ENCODE data around the gene SLC16A7.
"Not testable (repeated sequence)": the region's sequence is repeated elsewhere in the genome, so short reads cannot be mapped to it uniquely, and the experiment has no call there.

The SLC16A7 gene

DNA sequence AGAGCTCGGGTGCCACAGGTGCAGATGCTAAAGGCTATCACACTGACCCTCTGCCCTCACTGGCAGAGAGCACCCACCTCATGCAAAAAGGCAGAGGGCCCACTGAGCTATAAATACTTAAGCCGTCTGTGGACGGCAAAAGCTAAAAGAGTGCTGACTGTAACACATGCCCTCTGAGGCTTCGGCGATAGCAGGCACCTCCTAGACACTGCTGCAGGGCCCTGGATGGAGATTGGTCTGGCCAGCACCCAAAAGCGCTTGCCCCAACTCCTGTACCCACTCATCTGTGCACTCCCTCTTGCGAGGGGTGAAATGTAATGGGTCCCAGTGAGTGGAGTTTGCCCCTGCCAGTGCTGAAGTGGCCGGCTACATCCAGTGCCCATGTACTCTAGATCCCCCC, 148.7 kb downstream of the SLC16A7 start:
- no peak for DNase-seq

DNA sequence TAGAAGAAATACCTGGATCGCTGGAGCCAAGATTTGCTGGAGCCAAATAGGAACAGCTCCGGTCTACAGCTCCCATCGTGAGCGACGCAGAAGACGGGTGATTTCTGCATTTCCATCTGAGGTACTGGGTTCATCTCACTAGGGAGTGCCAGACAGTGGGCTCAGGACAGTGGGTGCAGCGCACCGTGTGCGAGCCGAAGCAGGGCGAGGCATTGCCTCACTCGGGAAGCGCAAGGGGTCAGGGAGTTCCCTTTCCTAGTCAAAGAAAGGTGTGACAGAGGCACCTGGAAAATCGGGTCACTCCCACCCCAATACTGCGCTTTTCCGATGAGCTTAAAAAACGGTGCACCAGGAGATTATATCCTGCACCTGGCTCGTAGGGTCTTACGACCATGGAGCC, 155.3 kb downstream of the SLC16A7 start:
- not testable (repeated sequence) for DNase-seq

DNA sequence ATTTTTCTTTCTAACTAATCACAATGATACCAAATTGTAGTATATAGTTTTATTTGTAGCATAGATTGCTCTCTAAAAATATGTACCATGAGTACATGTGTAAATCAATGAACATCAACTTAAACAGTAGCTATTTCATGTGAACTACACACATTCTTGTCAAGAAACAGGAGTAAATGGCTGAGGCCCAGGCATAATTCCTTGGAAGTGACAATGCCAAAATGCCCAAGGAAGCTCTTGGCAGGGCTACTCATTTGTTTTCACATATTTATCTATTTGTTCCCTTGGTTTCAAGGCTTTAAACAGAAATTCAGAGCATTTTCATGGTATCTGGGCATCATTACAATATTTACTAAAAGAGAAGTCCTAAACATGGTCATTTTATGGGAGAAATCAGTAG, 165.7 kb downstream of the SLC16A7 start:
- DNase-seq = no peak

DNA sequence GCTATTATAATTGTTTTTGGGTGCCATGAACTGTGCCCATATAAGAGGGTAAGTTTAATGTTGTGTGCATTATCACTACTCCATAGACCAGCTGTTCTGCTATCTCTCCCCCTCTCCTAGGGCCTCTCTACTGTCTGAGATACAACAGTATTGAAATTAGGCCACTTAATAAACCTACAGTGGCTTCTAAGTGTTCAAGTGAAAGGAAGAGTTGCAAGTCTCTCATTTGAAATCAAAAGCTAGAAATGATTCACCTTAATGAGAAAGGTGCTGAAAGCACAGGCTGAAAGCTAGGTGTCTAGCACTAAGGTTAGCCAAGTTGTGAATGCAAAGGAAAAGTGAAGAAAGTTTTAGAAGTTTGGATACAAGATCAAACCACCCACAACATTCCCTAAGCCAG, 168.0 kb downstream of the SLC16A7 start:
- DNase-seq = no peak

DNA sequence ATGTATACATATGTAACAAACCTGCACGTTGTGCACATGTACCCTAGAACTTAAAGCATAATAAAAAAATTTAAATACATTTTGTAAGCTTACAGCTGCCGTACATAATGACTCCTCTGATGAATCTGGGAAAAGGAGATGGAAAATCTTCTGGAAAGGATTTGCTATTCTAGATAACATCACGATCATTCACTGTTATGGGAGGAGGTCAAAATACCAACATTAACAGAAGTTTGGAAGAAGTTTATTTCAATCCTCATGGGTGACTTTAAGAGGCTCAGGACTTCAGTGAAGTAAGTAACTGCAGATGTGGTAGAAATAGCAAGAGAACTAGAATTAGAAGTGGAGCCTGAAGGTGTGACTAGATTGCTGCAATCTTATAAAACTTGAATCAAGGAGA, 172.2 kb downstream of the SLC16A7 start:
- no peak for DNase-seq

DNA sequence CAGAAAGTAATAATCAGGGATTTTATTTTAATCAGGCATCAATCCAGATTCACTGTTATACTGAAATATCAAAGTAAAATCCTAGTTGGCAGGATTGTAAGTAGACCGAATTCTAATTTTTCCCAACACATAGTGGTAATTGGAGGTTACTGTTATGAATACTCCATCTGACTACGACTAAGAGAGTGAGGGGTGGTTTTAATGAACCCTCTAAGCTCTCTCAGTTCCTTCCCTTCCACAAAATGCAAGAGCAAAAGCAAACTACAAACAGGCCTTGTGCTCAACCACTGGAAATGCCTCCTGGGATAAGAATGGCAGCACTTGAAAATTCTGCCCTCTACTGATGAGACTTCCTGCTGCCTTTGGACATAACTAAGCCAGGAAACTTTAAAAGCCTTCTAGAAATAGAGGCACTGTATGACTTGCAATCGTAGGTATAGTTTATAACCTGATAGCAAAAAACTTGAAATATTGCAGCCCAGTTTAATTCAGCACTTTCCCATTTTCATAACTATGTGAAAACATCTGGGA, 184.8 kb downstream of the SLC16A7 start:
- no peak for DNase-seq

DNA sequence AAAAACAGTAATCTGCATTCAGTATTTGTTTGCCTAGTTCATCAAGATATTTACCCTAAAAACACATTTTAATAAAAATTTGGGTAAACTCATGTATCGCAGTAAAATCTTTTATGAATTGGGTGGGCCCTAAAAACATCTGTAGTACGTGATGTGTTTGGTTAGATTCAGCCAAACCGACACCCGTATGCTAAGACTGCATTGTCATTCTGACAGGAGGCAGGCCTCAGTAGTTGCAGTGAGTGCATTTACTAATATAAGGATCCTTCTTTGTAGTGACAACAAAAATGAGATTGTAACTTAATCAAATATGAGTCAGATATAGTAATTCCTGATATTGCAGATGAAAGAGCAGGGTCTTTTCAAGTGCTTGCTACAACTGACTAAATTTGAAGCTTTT, 191.8 kb downstream of the SLC16A7 start:
- no peak for DNase-seq

DNA sequence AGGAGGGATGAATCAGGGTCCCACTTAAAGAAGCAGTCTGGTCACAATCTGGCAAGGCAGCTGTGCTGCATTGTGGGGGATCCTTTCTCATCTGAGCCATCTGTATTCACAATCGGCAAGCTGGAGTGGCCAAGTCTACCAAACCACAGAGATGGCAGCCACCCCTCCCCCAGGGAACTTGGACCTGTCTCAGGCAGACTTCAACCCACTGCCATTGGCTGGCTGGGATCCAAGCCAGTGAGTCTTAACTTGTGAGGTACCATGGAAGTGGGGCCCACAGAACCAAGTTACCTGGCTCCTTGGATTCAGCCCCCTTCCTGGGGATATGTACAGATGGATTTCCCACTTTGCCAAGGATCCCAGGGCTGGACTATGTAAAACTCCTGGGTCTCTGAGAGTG, 196.8 kb downstream of the SLC16A7 start:
- no peak for DNase-seq

DNA sequence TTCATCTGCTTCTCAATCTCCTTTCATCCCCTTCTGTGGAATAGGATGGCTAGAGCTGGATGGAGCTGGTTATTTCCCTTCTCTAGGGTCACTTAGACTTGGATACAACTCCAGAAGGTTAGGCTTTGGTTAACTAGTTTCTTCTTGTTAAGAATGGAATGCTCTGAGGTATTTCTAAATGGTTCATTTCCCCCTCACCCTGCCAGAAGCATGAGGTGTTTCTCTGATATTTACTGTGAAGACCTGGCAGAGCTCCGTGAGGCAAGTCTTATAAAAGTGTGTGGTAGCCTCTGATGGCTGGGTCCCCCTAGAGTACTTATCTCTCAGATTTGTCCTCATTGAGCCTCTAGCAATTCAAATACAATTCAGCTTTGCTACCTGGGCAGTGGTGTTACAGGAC, 207.9 kb downstream of the SLC16A7 start:
- no peak for DNase-seq

DNA sequence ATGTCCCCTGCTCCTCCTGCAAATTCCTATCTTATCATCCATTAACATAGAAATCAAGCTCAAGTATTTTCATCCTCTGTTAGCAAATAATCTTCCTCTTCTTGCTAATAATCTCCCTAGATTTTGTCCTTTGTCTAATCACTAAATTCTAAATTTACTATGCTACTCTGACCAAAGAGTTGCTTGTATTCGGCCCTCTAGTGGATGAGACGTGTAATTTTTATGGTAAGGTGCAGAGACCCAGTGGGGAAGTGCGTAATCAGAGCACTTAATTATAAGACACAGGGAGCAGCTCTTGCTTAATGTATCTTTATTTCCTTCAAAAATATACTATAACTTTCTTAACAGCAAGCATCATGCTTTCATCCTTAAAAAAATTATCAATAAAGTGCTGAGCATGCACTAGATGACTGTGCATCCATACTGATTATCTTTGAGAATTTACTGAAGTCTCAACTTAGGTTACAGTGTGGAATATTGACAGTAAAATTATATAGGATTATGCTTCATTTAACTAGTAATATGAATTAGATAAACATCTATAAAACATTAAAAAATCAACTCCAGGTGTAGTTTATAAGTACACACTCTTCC, 212.6 kb downstream of the SLC16A7 start:
- DNase-seq = peak in 1 of 2 experiments; percentile 3

DNA sequence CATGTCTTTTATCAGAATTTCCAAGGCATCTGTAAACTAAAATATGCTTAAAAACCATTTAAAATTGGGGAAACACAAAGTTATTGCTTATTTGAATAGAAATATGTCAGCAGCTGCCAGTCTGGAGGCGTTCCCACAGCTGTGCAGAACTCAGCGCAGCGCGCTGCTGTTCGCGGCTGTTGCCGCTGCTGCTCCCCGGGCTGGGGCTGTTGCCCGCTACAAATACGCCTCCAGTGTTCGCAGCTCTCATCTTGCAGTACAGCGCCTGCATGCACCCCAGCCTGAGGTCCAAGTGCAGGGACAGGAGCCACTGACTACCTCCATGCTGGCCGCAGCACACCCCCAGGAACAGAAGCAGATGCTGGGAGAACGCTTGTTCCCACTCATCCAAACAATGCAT, 216.2 kb downstream of the SLC16A7 start:
- no peak for DNase-seq

DNA sequence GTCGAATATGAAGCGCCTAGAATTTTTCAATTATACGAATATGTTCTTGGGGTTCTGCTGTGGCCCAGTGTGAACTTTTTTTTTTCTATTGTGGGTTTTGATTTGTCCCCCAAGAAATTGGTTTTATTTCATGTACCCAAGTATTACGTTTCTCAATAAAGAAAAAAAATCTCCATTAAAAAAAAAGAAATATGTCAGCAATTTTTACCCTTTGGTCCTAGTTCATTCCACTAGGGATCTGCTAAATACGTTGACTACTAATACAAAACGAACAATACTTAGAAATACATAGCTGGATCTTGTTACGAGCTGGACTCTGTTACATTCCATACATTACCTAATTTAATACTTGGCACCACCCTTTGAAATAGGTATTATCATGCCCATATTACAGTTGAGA, 216.9 kb downstream of the SLC16A7 start:
- DNase-seq = no peak

DNA sequence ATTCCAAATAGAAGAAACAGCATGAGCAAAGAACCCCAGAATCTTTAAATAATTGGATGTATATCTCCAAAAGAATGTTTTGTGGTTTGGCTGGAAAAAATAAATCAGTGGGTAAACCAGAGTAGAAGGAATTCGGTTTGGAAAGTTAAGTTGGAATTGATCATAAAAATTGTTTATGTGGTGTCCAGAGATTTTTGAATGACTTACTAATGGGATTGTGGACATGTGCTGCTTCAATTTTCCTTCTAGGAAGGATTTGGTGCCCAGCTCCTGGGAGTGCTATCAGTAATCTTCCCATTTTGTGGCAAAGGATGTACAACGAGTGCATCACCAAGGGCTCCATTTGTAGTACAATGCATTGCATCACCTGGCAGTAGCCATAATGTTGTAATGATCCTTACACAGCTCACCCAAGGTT, 224.8 kb downstream of the SLC16A7 start:
- no peak for DNase-seq

DNA sequence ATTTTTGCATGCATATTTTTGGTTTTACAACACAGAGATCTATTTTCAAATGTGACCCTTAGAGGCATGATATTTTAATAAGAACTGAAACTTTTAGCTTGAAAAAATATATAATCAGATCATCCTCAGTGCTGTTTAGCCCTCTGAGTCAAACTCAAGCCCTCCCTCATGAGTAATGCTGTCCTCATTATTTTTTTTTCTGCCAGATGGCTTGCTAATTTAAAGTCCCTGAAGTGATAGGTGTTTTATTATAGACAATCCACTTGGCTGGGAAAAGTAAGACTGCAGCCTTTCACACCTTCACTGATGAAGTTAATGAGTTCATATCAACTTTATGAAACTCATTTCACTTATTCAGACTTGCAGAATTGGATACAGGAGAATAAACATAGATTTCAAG, 227.7 kb downstream of the SLC16A7 start:
- no peak for DNase-seq

DNA sequence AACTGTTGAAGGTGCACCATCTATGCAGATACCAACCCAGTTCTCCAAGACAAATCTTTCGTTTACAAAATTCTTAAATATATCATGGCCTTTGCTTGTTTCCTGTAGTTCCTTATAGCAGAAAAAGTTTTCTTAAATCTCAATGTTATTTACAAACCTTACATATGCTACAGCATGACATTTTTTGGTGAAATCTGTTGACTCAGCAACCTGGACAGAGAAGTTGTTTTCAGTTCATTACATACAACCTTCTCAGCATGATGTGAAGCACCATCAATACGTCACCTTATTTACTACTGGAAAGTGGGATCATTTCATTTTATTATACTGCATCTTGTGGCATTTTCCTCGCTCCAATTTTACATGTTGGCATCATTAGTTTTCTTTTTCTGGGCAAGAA, 231.9 kb downstream of the SLC16A7 start:
- no peak for DNase-seq

DNA sequence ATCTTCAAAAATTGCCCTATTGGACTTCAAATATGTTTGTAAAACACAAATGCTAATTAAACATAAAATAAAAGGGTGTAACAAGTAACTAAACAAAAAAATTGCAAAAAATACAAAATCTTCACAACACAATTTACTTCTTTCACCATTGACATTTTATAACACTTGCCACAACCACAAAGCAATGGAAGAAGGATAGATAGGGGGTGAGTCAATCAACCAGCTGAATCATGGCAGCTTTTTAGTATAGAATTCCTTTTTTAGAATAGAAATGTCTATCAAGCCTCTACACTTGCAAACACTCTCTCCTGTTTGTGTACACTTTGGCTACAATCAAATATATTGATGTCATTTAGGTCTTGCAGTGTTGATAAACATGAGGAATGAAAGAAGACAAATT, 232.7 kb downstream of the SLC16A7 start:
- DNase-seq = no peak

DNA sequence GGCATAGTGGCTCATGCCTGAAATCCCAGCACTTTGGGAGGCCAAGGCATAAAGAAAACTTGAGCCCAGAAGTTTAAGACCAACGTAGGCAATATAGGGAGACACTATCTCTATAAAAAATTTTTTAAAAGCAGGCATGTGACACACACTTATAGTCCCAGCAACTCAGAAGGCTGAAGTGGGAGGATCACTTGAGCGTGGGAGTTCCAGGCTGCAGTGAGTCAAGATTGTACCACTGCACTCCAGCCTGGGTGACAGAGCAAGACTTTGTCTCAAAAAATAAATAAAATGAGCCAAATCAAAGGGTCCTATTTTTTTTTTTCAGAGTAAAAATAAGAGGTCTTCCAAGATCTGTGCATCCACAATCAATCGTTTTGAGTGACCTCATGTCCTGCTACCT, 237.6 kb downstream of the SLC16A7 start:
- no peak for DNase-seq

DNA sequence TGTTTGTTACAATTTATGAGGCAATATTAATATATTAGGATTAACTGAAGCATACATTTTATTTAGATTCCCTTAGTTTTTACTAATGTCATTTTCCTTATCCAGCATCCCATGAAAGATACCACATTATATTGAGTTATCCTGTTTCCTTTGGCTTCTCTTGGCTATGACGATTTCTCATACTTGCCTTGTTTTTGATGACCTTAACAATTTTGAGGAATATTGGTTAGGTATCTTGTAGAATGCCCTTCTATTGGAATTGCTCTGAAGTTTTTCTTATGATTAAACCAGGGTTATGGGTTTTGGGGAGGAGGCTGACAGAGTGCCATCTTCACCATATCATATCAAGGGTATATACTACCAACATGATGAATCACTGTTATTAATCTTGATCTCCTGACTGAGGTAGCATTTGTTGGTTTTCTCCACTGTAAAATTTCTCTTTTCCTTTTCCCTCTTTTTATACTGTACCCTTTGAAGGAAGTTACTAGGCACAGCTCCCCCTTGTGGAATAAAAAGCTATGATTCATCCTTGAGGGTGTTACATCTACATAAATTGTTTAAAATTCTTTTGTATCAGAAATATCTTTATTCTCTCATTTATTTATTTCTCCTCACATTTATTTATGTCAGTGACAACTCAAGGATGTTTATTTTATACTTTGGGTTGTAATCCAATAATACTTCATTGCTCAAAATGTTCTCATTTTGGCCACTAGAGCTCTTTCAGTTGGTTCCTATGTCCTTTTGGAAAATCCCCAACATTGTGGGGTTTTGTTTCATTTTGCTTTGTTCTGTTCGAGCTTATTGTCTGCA, 239.0 kb downstream of the SLC16A7 start:
- no peak for DNase-seq

Data from NCI-H1930 (cell line).